GM12864 (cell line): ENCODE measurements around the gene UBE2V1.

Experiments used
- DNase-seq: peaks from one replicate; pipeline ENCODE4 v3.0.0-alpha.2; 2011; ENCODE audit warnings: low read depth
- H3K4me3 ChIP-seq: 2 replicates; pipeline ENCODE4 v1.5.1; 2011; ENCODE audit warnings: mild to moderate bottlenecking, low read depth, low read length, control low read depth
- CTCF ChIP-seq: IDR thresholded peaks from 2 replicates; pipeline ENCODE4 v1.5.1; 2011; ENCODE audit warnings: low read depth, mild to moderate bottlenecking, moderate library complexity, low read length, control low read depth, inconsistent platforms; ENCODE audit errors: missing control alignments

Gene UBE2V1

GRCh38 chr20:50149481-50150254 is 36.7 kb upstream of the UBE2V1 start:
- H3K4me3 ChIP-seq = no peak overlapping the region
- no peak for DNase-seq
- no peak for TF ChIP-seq CTCF

- DNase-seq = peak; percentile 40
- H3K4me3 ChIP-seq = no peak overlapping the region
- no peak for TF ChIP-seq CTCF
Measured at GRCh38 chr20:50146732-50147662, 34.0 kb upstream of the UBE2V1 start.

GRCh38 chr20:50146214-50146613 is 33.3 kb upstream of the UBE2V1 start:
- no peak overlapping the region for H3K4me3 ChIP-seq
- no peak for DNase-seq
- no peak for TF ChIP-seq CTCF

GRCh38 chr20:50145566-50145965 is 32.6 kb upstream of the UBE2V1 start:
- no peak overlapping the region for H3K4me3 ChIP-seq
- TF ChIP-seq CTCF = no peak
- no peak for DNase-seq

- TF ChIP-seq CTCF = no peak
- DNase-seq = no peak
Measured at GRCh38 chr20:50144362-50144761, 31.4 kb upstream of the UBE2V1 start.

GRCh38 chr20:50142812-50143211 is 29.9 kb upstream of the UBE2V1 start:
- no peak for TF ChIP-seq CTCF
- no peak for DNase-seq

More at GRCh38 chr20:50144362-50144761, 31.4 kb upstream of the UBE2V1 start:
- no peak overlapping the region for H3K4me3 ChIP-seq

More at GRCh38 chr20:50142812-50143211, 29.9 kb upstream of the UBE2V1 start:
- H3K4me3 ChIP-seq = no peak overlapping the region
